Thoracic aorta (tissue), 2 donors: ENCODE measurements around the gene JRKL. TPM values are rescaled to one million over a fixed set of nuclear protein-coding genes. Genes with fewer than 3 reads are reported as not detected.

Source experiments
- ATAC-seq: fragments of 150-250 bp; one replicate; pipeline ENCODE4 v1.8.0; 2017; ENCODE audit warnings: low read depth; ENCODE audit not compliant: insufficient number of reproducible peaks, low FRiP score
- DNase-seq: peaks from one replicate; pipeline ENCODE4 v3.0.0-alpha.2; 2020; ENCODE audit warnings: low spot score
- H3K27ac ChIP-seq, 2 donors: fragments of 200-600 bp; sonication (generic); 1 replicate in 1 of 2; 2 replicates in 1 of 2; pipeline ENCODE4 v1.5.1; 2016; ENCODE audit warnings: mild to moderate bottlenecking in 2 of 2, moderate library complexity in 2 of 2
- H3K27me3 ChIP-seq: fragments of 200-600 bp; sonication (generic); replicated peaks from 2 replicates; pipeline ENCODE4 v1.6.0; 2016; ENCODE audit warnings: mild to moderate bottlenecking; ENCODE audit not compliant: insufficient read depth
- H3K36me3 ChIP-seq: fragments of 200-600 bp; sonication (generic); one replicate; pipeline ENCODE4 v1.5.1; 2016
- H3K4me1 ChIP-seq, 2 donors: fragments of 200-600 bp; sonication (generic); 1 replicate in 1 of 2; 2 replicates in 1 of 2; pipeline versions ENCODE4 v1.5.1 to v1.6.0; 2016; ENCODE audit warnings: low read depth in 2 of 2, mild to moderate bottlenecking in 1 of 2; ENCODE audit not compliant: control insufficient read depth in 1 of 2
- H3K4me3 ChIP-seq: fragments of 200-600 bp; sonication (generic); 2 replicates; pipeline ENCODE4 v1.5.1; 2016; ENCODE audit warnings: mild to moderate bottlenecking
- H3K9me3 ChIP-seq: fragments of 200-600 bp; sonication (generic); 2 replicates; pipeline ENCODE4 v1.5.1; 2016
- CTCF ChIP-seq: fragments of 200-600 bp; sonication (generic); IDR thresholded peaks from one replicate; pipeline ENCODE4 v1.5.1; 2019; ENCODE audit warnings: antibody characterized with exemption
- total RNA-seq, 2 donors: library from RNA; depleted of rRNA; stranded (reverse); fragments of >200 nt; gene quantifications; one replicate each; pipeline versions ENCODE4 v1.1.0 to v1.2.3, GENCODE V29; 2016

JRKL gene
- 1 to 10 TPM; 5.4 to 8.5 TPM for total RNA-seq

GRCh38 chr11:96389720-96390487, at the start of gene JRKL, which contains the start of gene CCDC82:
Gene JRKL, plus strand, starts transcription at chr11:96390013. Its CDS starts 637 bp downstream, at chr11:96390650.
Gene CCDC82, minus strand, starts transcription at chr11:96389912. Its CDS starts 5,165 bp downstream, at chr11:96384747.
- Histone ChIP-seq H3K4me3 (peak within 1 kb of the TSS; percentile 98), H3K36me3 (no peaks in the 10 kb centered on the region), H3K9me3 (no peaks in the 10 kb centered on the region), H3K27ac (peak within 1 kb of the TSS; percentile 73 to 82), H3K4me1 (peaks cover 21 to 35% of the 10 kb centered on the region in 2 donors), H3K27me3 (no peaks in the 10 kb centered on the region)
- TF ChIP-seq CTCF, result peak; percentile 6
- ATAC-seq, result peak; percentile 95
- DNase-seq, result peak; percentile 88

- DNase-seq (no peak), ATAC-seq (no peak)
- peaks cover 40 to 50% of the 10 kb centered on the region in 2 donors for H3K4me1 ChIP-seq
- H3K4me3 ChIP-seq, result peak overlapping the region; percentile 98
- no peaks in the 10 kb centered on the region for H3K9me3 ChIP-seq
- H3K27ac ChIP-seq, result peak overlapping the region; percentile 87 to 88
- no peaks in the 10 kb centered on the region for H3K36me3 ChIP-seq
- TF ChIP-seq CTCF, result no peak
- no peaks in the 10 kb centered on the region for H3K27me3 ChIP-seq
These were observed 49.3 kb upstream of the JRKL start for GRCh38 chr11:96340555-96340885.

GRCh38 chr11:96341211-96342013, 48.4 kb upstream of the JRKL start:
- ATAC-seq (no peak), DNase-seq (no peak)
- Histone ChIP-seq H3K27ac (peak overlapping the region; percentile 87 to 88), H3K36me3 (no peaks in the 10 kb centered on the region), H3K27me3 (no peaks in the 10 kb centered on the region), H3K4me1 (peaks cover 40 to 47% of the 10 kb centered on the region in 2 donors), H3K9me3 (no peaks in the 10 kb centered on the region), H3K4me3 (peak overlapping the region; percentile 98)
- TF ChIP-seq CTCF, result peak; percentile 49

DNA sequence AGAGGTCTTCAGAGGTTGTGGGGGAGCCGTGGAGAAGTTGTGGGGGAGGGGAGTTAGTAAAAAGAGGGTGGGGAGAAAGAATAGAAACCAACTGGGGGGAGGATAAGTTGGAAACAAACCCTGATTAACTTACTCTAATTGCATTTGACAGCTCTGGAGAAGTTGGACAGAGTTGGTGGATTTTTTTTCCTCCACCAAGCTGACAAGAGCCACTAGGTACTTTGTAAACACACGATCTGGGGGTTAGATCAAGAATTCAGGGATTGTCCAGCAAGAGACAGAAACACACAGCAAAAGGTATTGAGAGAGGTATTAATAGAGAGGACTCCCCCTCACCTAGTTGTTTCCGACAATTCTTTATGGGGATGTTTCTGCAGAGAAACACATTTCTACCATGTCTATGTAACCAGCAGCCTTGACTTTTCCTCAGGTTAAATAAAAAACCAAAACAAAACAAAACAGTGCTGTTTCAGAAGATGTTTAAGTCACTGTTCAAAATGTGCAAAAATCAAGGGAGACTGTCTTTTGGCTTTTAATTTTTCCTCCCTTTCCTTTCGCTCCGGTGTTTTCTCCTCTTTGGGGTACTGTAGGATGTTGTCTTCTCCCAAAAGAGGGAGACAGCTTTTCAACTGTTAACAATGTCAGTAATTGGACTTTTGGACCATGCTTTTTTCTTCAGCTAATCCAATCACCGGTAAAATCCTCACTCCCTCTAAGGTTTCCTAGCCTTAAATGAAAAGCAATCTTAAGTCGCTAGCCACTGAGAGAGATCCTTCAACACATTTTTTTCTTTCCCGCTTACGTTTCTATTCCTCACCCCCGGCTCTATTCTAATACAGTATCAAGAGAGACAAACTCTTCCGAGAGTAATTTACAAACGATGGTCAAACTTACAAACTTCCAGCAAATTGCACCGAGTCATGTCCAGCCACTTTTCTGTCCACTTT, 47.5 kb upstream of the JRKL start:
- TF ChIP-seq CTCF, result peak; percentile 3
- DNase-seq (no peak), ATAC-seq (peak; percentile 3)
- Histone ChIP-seq H3K27me3 (no peaks in the 10 kb centered on the region), H3K9me3 (no peaks in the 10 kb centered on the region), H3K27ac (peak overlapping the region; percentile 87 to 88), H3K4me1 (peaks cover 39 to 40% of the 10 kb centered on the region in 2 donors), H3K4me3 (peak overlapping the region; percentile 98), H3K36me3 (no peaks in the 10 kb centered on the region)
